Astrocyte (in vitro differentiated cells and primary cell): ENCODE data around the gene INTS7.

Experiments used
- CTCF ChIP-seq: IDR thresholded peaks from 2 replicates; pipeline ENCODE4 v1.5.1; 2011; ENCODE audit warnings: low read depth, mild to moderate bottlenecking, inconsistent platforms, low read length, moderate library complexity; ENCODE audit not compliant: insufficient read depth
- EZH2 ChIP-seq: IDR thresholded peaks from 2 replicates; pipeline ENCODE4 v1.6.1; 2012; ENCODE audit warnings: mild to moderate bottlenecking, low read length, inconsistent platforms; ENCODE audit not compliant: insufficient read depth

DNA sequence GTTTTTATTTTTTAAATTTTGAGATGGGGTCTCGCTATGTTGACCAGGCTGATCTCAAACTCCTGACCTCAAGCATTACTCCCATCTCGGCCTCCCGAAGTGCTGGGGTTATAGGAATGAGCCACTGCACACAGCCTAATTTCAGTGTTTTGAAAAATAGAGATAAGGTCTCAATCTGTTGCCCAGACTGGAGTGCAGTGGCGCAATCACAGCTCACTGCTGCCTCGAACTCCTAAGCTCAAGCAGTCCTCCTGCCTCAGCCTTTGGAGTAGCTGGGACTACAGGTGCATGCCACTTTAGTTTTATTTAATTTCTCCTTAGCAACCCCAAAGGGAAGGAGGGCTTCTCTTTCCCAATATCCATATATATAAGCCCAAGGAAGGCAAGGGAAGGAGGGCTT, 141.0 kb downstream of the INTS7 start:
- TF ChIP-seq CTCF (no peak), EZH2 (no peak)
